Mucosa of stomach (tissue), 1 donor: ENCODE measurements around the gene EHD1.

Experiments used
- H3K27me3 ChIP-seq: one replicate; pipeline ENCODE4 v1.7.0; 2013; ENCODE audit warnings: mild to moderate bottlenecking, low read length; ENCODE audit not compliant: control insufficient read depth, insufficient read depth
- H3K36me3 ChIP-seq: one replicate; pipeline ENCODE4 v1.7.0; 2013; ENCODE audit warnings: low read length; ENCODE audit not compliant: control insufficient read depth, insufficient read depth
- H3K4me1 ChIP-seq: one replicate; pipeline ENCODE4 v1.7.0; 2013; ENCODE audit warnings: mild to moderate bottlenecking, low read length; ENCODE audit not compliant: control insufficient read depth, insufficient read depth
- H3K4me3 ChIP-seq: one replicate; pipeline ENCODE4 v1.7.0; 2013; ENCODE audit warnings: low read length
- H3K9ac ChIP-seq: one replicate; pipeline ENCODE4 v1.7.0; 2013; ENCODE audit warnings: mild to moderate bottlenecking, low read length, moderate library complexity
- H3K9me3 ChIP-seq: one replicate; pipeline ENCODE4 v1.7.0; 2013; ENCODE audit warnings: mild to moderate bottlenecking, low read length, moderate library complexity; ENCODE audit not compliant: control insufficient read depth
- donor health status: Pancreatic carcinoma.

Gene EHD1

GRCh38 chr11:64837887-64838351 lies 40.5 kb downstream of the EHD1 start:
- H3K9me3 ChIP-seq, result no peaks in the 10 kb centered on the region
- peaks cover 10% of the 10 kb centered on the region for H3K36me3 ChIP-seq

GRCh38 chr11:64836448-64837072 lies 41.9 kb downstream of the EHD1 start:
- H3K27me3 ChIP-seq, result no peaks in the 10 kb centered on the region
- no peak overlapping the region for H3K9ac ChIP-seq
- no peak overlapping the region for H3K4me3 ChIP-seq
- peaks cover 12% of the 10 kb centered on the region for H3K4me1 ChIP-seq
- no peaks in the 10 kb centered on the region for H3K9me3 ChIP-seq
- H3K36me3 ChIP-seq, result peaks cover 10% of the 10 kb centered on the region

More at GRCh38 chr11:64837887-64838351, 40.5 kb downstream of the EHD1 start:
- H3K4me3 ChIP-seq, result no peak overlapping the region
- peaks cover 26% of the 10 kb centered on the region for H3K4me1 ChIP-seq
- H3K9ac ChIP-seq, result no peak overlapping the region
- H3K27me3 ChIP-seq, result no peaks in the 10 kb centered on the region

GRCh38 chr11:64835616-64836447 lies 42.6 kb downstream of the EHD1 start:
- Histone ChIP-seq H3K4me3 (no peak overlapping the region), H3K9ac (no peak overlapping the region), H3K36me3 (peaks cover 10% of the 10 kb centered on the region), H3K9me3 (no peaks in the 10 kb centered on the region), H3K27me3 (no peaks in the 10 kb centered on the region), H3K4me1 (peaks cover 11% of the 10 kb centered on the region)

GRCh38 chr11:64834723-64835615 lies 43.5 kb downstream of the EHD1 start:
- H3K9ac ChIP-seq, result no peak overlapping the region
- H3K36me3 ChIP-seq, result peaks cover 10% of the 10 kb centered on the region
- no peak overlapping the region for H3K4me3 ChIP-seq
- H3K27me3 ChIP-seq, result no peaks in the 10 kb centered on the region
- H3K9me3 ChIP-seq, result no peaks in the 10 kb centered on the region
- peaks cover 11% of the 10 kb centered on the region for H3K4me1 ChIP-seq

GRCh38 chr11:64834031-64834722 lies 44.2 kb downstream of the EHD1 start:
- peaks cover 10% of the 10 kb centered on the region for H3K36me3 ChIP-seq
- H3K9ac ChIP-seq, result no peak overlapping the region
- no peaks in the 10 kb centered on the region for H3K9me3 ChIP-seq
- no peak overlapping the region for H3K4me3 ChIP-seq
- peaks cover 11% of the 10 kb centered on the region for H3K4me1 ChIP-seq
- H3K27me3 ChIP-seq, result no peaks in the 10 kb centered on the region

GRCh38 chr11:64833509-64833908 lies 44.9 kb downstream of the EHD1 start:
- Histone ChIP-seq H3K4me3 (no peak overlapping the region), H3K4me1 (peaks cover 11% of the 10 kb centered on the region), H3K36me3 (peaks cover 10% of the 10 kb centered on the region)

GRCh38 chr11:64833198-64833502 lies 45.3 kb downstream of the EHD1 start:
- H3K4me3 ChIP-seq, result no peak overlapping the region
- H3K36me3 ChIP-seq, result peaks cover 10% of the 10 kb centered on the region
- no peak overlapping the region for H3K9ac ChIP-seq
- peaks cover 11% of the 10 kb centered on the region for H3K4me1 ChIP-seq
- H3K9me3 ChIP-seq, result no peaks in the 10 kb centered on the region
- H3K27me3 ChIP-seq, result no peaks in the 10 kb centered on the region

More at GRCh38 chr11:64833509-64833908, 44.9 kb downstream of the EHD1 start:
- Histone ChIP-seq H3K27me3 (no peaks in the 10 kb centered on the region), H3K9me3 (no peaks in the 10 kb centered on the region), H3K9ac (no peak overlapping the region)

- no peak overlapping the region for H3K9ac ChIP-seq
- H3K27me3 ChIP-seq, result no peaks in the 10 kb centered on the region
- peaks cover 11% of the 10 kb centered on the region for H3K4me1 ChIP-seq
- H3K4me3 ChIP-seq, result no peak overlapping the region
- peaks cover 10% of the 10 kb centered on the region for H3K36me3 ChIP-seq
- H3K9me3 ChIP-seq, result no peaks in the 10 kb centered on the region
These were observed 45.8 kb downstream of the EHD1 start for GRCh38 chr11:64832467-64833197.

GRCh38 chr11:64831411-64831891 lies 47.0 kb downstream of the EHD1 start:
- H3K4me1 ChIP-seq, result peaks cover 11% of the 10 kb centered on the region
- H3K9ac ChIP-seq, result no peak overlapping the region
- H3K27me3 ChIP-seq, result no peaks in the 10 kb centered on the region
- H3K4me3 ChIP-seq, result no peak overlapping the region
- H3K9me3 ChIP-seq, result no peaks in the 10 kb centered on the region
- H3K36me3 ChIP-seq, result peaks cover 10% of the 10 kb centered on the region

GRCh38 chr11:64829536-64830251 lies 48.7 kb downstream of the EHD1 start:
- no peak overlapping the region for H3K9ac ChIP-seq
- H3K36me3 ChIP-seq, result peaks cover 10% of the 10 kb centered on the region
- H3K4me1 ChIP-seq, result no peaks in the 10 kb centered on the region
- no peaks in the 10 kb centered on the region for H3K27me3 ChIP-seq
- no peaks in the 10 kb centered on the region for H3K9me3 ChIP-seq
- H3K4me3 ChIP-seq, result no peak overlapping the region
